HPDE6-E6E7 (cell line): ENCODE results near the gene EFL1.
A peak's percentile ranks its signal among the peaks of the same experiment; 100 is the strongest.

Source experiments
- DNase-seq: peaks from one replicate; pipeline ENCODE4 v3.0.0; 2011; ENCODE audit warnings: missing footprints; ENCODE audit errors: extremely low spot score

The EFL1 gene

DNA sequence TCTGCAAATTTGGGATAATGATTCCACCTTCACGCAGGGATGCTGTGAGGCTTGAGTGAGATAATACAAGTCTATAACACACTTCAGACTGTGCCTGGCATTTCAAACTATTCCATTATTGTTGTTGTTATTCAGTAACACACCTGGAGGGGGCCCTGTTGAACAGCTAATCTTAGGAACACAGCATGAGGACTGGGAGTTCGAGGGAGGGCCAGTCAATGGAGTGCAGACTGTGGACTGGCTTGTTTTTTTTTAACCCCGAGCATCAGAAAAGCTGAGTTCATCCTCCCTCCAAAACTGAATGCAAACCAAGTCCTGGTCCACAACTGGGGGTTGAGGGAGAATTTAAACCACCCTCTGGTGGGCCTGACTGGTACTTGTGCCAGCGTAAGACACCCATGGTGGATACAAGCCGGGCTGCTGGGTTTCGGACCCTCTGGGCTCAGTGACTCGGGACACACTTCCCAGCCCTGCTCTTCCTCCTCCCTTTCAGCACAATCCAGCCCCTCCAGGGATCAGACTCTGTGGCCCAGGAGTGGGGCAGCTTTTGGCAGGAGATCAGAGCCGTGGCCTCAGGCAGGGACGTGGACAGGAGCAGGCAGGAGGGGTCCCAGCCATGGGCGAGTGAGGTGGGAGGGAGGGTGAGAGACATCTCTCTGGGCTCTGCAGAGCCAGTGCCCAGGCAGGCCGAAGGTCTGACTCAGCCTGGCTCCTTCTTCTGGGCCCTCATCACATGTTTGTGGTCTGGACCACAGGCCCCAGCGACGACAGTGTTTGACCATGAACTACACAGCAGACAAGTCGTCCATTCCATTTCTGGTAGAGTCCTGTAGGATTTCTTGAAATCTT lies 180.4 kb downstream of the EFL1 start:
- peak; percentile 15 for DNase-seq

DNA sequence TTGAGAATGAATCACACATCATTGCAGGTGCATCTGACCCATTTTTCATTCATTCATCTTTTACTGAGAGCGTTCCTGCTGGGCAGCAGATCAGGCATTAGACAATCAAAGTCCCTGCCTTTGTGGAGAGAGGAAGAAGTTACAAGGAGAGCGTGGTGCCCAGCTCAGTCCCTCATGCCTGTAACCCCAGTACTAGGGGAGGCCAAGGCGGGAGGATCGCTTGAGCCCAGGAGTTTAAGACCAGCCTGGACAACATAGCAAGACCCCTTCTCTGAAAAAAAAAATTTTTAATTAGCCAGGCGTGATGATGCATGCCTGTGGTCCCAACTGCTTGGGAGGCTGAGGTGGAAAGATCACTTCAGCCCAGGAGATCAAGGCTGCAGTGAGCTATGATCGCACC lies 181.8 kb downstream of the EFL1 start:
- DNase-seq = no peak
